H9 (cell line): ENCODE results near the gene SRPK2. TPM values are rescaled to one million over a fixed set of nuclear protein-coding genes. Genes with fewer than 3 reads are reported as not detected.
"Not testable (repeated sequence)": the region's sequence is repeated elsewhere in the genome, so short reads cannot be mapped to it uniquely, and the experiment has no call there.

Experiments
- DNase-seq: peaks from one replicate; pipeline ENCODE4 v3.0.0-alpha.2; 2017
- H2AFZ ChIP-seq: one replicate; pipeline ENCODE4 v1.6.1; 2013; ENCODE audit warnings: mild to moderate bottlenecking, low read length, control low read depth, moderate library complexity
- H2AK5ac ChIP-seq: 2 replicates; pipeline ENCODE4 v1.6.1; 2013; ENCODE audit warnings: low read length, control low read depth, mixed read lengths; ENCODE audit not compliant: insufficient read length
- H2BK120ac ChIP-seq: one replicate; pipeline ENCODE4 v1.6.1; 2013; ENCODE audit warnings: low read depth, mild to moderate bottlenecking, low read length, control low read depth, inconsistent platforms; ENCODE audit not compliant: poor library complexity, severe bottlenecking
- H2BK12ac ChIP-seq: 2 replicates; pipeline ENCODE4 v1.6.1; 2013; ENCODE audit warnings: low read length, control low read depth, mixed read lengths, low read depth; ENCODE audit not compliant: insufficient read length
- H2BK15ac ChIP-seq: 2 replicates; pipeline ENCODE4 v1.6.1; 2013; ENCODE audit warnings: low read depth, low read length, control low read depth
- H2BK20ac ChIP-seq: one replicate; pipeline ENCODE4 v1.6.1; 2013; ENCODE audit warnings: low read depth, mild to moderate bottlenecking, low read length, control low read depth, inconsistent platforms; ENCODE audit not compliant: poor library complexity, severe bottlenecking
- H2BK5ac ChIP-seq: 2 replicates; pipeline ENCODE4 v1.6.1; 2013; ENCODE audit warnings: low read length, control low read depth, mixed read lengths; ENCODE audit not compliant: insufficient read length
- H3K14ac ChIP-seq: 2 replicates; pipeline ENCODE4 v1.6.1; 2013; ENCODE audit warnings: low read length, control low read depth; ENCODE audit not compliant: insufficient read depth
- H3K18ac ChIP-seq: 2 replicates; pipeline ENCODE4 v1.6.1; 2013; ENCODE audit warnings: low read depth, mild to moderate bottlenecking, mixed read lengths, low read length, control low read depth; ENCODE audit not compliant: insufficient read length
- H3K23ac ChIP-seq: 2 replicates; pipeline ENCODE4 v1.6.1; 2013; ENCODE audit warnings: low read length, control low read depth, mixed read lengths, low read depth; ENCODE audit not compliant: insufficient read length
- H3K23me2 ChIP-seq: 2 replicates; pipeline ENCODE4 v1.6.1; 2013; ENCODE audit warnings: low read depth, mild to moderate bottlenecking, mixed read lengths, low read length, control low read depth; ENCODE audit not compliant: insufficient read length, poor library complexity, severe bottlenecking
- H3K27ac ChIP-seq: 2 replicates; pipeline ENCODE4 v1.5.1; 2013; ENCODE audit warnings: low read length, control low read depth, mixed read lengths, low read depth; ENCODE audit not compliant: insufficient read length
- H3K27me3 ChIP-seq: 2 replicates; pipeline ENCODE4 v1.6.1; 2013; ENCODE audit warnings: low read length, control low read depth, inconsistent platforms; ENCODE audit not compliant: insufficient read depth
- H3K4ac ChIP-seq: 2 replicates; pipeline ENCODE4 v1.6.1; 2013; ENCODE audit warnings: low read depth, mild to moderate bottlenecking, control low read depth, inconsistent platforms, low read length, moderate library complexity
- H3K4me1 ChIP-seq: 2 replicates; pipeline ENCODE4 v1.6.1; 2013; ENCODE audit warnings: low read length, control low read depth, inconsistent platforms; ENCODE audit not compliant: insufficient read depth
- H3K4me2 ChIP-seq: 2 replicates; pipeline ENCODE4 v1.6.1; 2013; ENCODE audit warnings: low read length, control low read depth, mixed read lengths; ENCODE audit not compliant: insufficient read length, insufficient read depth
- H3K56ac ChIP-seq: 2 replicates; pipeline ENCODE4 v1.6.1; 2013; ENCODE audit warnings: low read depth, mild to moderate bottlenecking, mixed read lengths, low read length, control low read depth; ENCODE audit not compliant: insufficient read length
- H3K79me1 ChIP-seq: 2 replicates; pipeline ENCODE4 v1.6.1; 2013; ENCODE audit warnings: low read depth, mild to moderate bottlenecking, moderate library complexity, low read length, control low read depth, inconsistent platforms; ENCODE audit not compliant: insufficient read depth, poor library complexity, severe bottlenecking
- H3K79me2 ChIP-seq: 2 replicates; pipeline ENCODE4 v1.6.1; 2013; ENCODE audit warnings: low read length, control low read depth, inconsistent platforms; ENCODE audit not compliant: insufficient read depth
- H3K9ac ChIP-seq: 2 replicates; pipeline ENCODE4 v1.6.1; 2013; ENCODE audit warnings: low read length, control low read depth, mixed read lengths; ENCODE audit not compliant: insufficient read length; ENCODE audit errors: extremely low read depth
- H3K9me3 ChIP-seq: one replicate; pipeline ENCODE4 v1.6.1; 2013; ENCODE audit warnings: low read depth, low read length, inconsistent platforms; ENCODE audit not compliant: control insufficient read depth
- H3T11ph ChIP-seq: one replicate; pipeline ENCODE4 v1.6.1; 2013; ENCODE audit warnings: mild to moderate bottlenecking, low read length, control low read depth, inconsistent platforms
- H4K20me1 ChIP-seq: one replicate; pipeline ENCODE4 v1.6.1; 2013; ENCODE audit not compliant: control insufficient read depth, insufficient read length, insufficient read depth
- H4K5ac ChIP-seq: 2 replicates; pipeline ENCODE4 v1.6.1; 2013; ENCODE audit warnings: low read depth, mild to moderate bottlenecking, mixed read lengths, low read length, control low read depth; ENCODE audit not compliant: insufficient read length
- H4K8ac ChIP-seq: replicated peaks from 2 replicates; pipeline ENCODE4 v1.6.1; 2013; ENCODE audit warnings: low read length, control low read depth, mixed read lengths, low read depth; ENCODE audit not compliant: insufficient read length
- H4K91ac ChIP-seq: 2 replicates; pipeline ENCODE4 v1.6.1; 2013; ENCODE audit warnings: low read depth, mild to moderate bottlenecking, moderate library complexity, mixed read lengths, low read length, control low read depth; ENCODE audit not compliant: insufficient read length
- H3K27ac Mint-ChIP-seq, 3 experiments: 2 replicates in 2 of 3; 3 replicates in 1 of 3; pipeline ENCODE4 v1.8.0; 2020 to 2021; ENCODE audit warnings: mixed read lengths in 3 of 3, mild to moderate bottlenecking in 1 of 3, moderate library complexity in 1 of 3
- H3K27me3 Mint-ChIP-seq: 2 replicates; pipeline ENCODE4 v1.8.0; 2021; ENCODE audit warnings: low read depth, mild to moderate bottlenecking, moderate library complexity, mixed read lengths
- H3K36me3 Mint-ChIP-seq, 3 experiments: 2 replicates in 2 of 3; 3 replicates in 1 of 3; pipeline ENCODE4 v1.8.0; 2020 to 2021; ENCODE audit warnings: low read depth in 3 of 3, mixed read lengths in 3 of 3; ENCODE audit not compliant: insufficient read depth in 1 of 3
- H3K4me1 Mint-ChIP-seq, 2 experiments: 2 replicates each; pipeline ENCODE4 v1.8.0; 2020; ENCODE audit warnings: mixed read lengths in 2 of 2
- H3K4me3 Mint-ChIP-seq, 2 experiments: 2 replicates in 1 of 2; 3 replicates in 1 of 2; pipeline ENCODE4 v1.8.0; 2020 to 2021; ENCODE audit warnings: mild to moderate bottlenecking in 2 of 2, mixed read lengths in 2 of 2, moderate library complexity in 1 of 2
- H3K9me3 Mint-ChIP-seq, 2 experiments: 2 replicates in 1 of 2; 3 replicates in 1 of 2; pipeline ENCODE4 v1.8.0; 2020; ENCODE audit warnings: mild to moderate bottlenecking in 2 of 2, mixed read lengths in 2 of 2, moderate library complexity in 1 of 2
- WGBS: extraction: QIAGEN DNeasy Blood & Tissue Kit; methylation state at CpG from one replicate; pipeline ENCODE4 v1.1.7; 2013; ENCODE audit warnings: missing lambda C conversion rate, low lambda C conversion rate, mixed read lengths; ENCODE audit not compliant: insufficient read length; ENCODE audit errors: extremely low coverage; 5-methylcytosine and 5-hydroxymethylcytosine counted together
- total RNA-seq: library from RNA; stranded (reverse); gene quantifications from 2 replicates; pipeline ENCODE4 v1.2.1, GENCODE V29; 2021
- TF ChIP-seq, protein P1 (sequence below): fragments of 200-600 bp; sonication (generic); conservative IDR thresholded peaks from 3 replicates; pipeline ENCODE4 v1.8.0; 2021; ENCODE audit warnings: antibody characterized with exemption, mild to moderate bottlenecking

The SRPK2 gene
- total RNA-seq, 1 experiment from 2014 or later: 41.1 TPM

- no peak overlapping the region for H2AK5ac ChIP-seq
- H3K27me3 Mint-ChIP-seq: no peaks in the 10 kb centered on the region
- H3K4me1 Mint-ChIP-seq: peaks cover 9 to 11% of the 10 kb centered on the region in 2 experiments
- H3K23ac ChIP-seq: no peak overlapping the region
- H4K20me1 ChIP-seq: no peaks in the 10 kb centered on the region
- H3K4ac ChIP-seq: no peak overlapping the region
- no peak overlapping the region for H3K14ac ChIP-seq
- peaks cover 6% of the 10 kb centered on the region; the same call in 1 of the 2 replicates for H3K79me2 ChIP-seq
- no peak overlapping the region for H3K9ac ChIP-seq
- no peak overlapping the region for H3K4me2 ChIP-seq
- no peak overlapping the region for H3K27ac ChIP-seq
- no peak overlapping the region for H2BK5ac ChIP-seq
- no peak overlapping the region for H3K4me3 Mint-ChIP-seq
- H3K56ac ChIP-seq: no peak overlapping the region
- H2BK120ac ChIP-seq: no peak overlapping the region
- no peak overlapping the region for H4K5ac ChIP-seq
- peaks cover 5% of the 10 kb centered on the region for H3K79me1 ChIP-seq
- no CpG with 5 or more reads among the region's 1 CpG for WGBS
- no peaks in the 10 kb centered on the region for H3K9me3 ChIP-seq
- H3K27me3 ChIP-seq: no peaks in the 10 kb centered on the region
- no peak overlapping the region for H3K18ac ChIP-seq
- no peak overlapping the region for H4K8ac ChIP-seq
- H2BK20ac ChIP-seq: no peak overlapping the region
- H3K4me1 ChIP-seq: 0 out of 2 replicates have a peak, but pooled peaks cover 2% of the 10 kb centered on the region
- H2BK12ac ChIP-seq: no peak overlapping the region
- no peaks in the 10 kb centered on the region for H3K23me2 ChIP-seq
- no peaks in the 10 kb centered on the region for H3K9me3 Mint-ChIP-seq
- no peak overlapping the region for H3T11ph ChIP-seq
- no peak overlapping the region for H2BK15ac ChIP-seq
- H4K91ac ChIP-seq: no peak overlapping the region
- H3K36me3 Mint-ChIP-seq: no peaks in the 10 kb centered on the region
- TF ChIP-seq, protein P1, sequence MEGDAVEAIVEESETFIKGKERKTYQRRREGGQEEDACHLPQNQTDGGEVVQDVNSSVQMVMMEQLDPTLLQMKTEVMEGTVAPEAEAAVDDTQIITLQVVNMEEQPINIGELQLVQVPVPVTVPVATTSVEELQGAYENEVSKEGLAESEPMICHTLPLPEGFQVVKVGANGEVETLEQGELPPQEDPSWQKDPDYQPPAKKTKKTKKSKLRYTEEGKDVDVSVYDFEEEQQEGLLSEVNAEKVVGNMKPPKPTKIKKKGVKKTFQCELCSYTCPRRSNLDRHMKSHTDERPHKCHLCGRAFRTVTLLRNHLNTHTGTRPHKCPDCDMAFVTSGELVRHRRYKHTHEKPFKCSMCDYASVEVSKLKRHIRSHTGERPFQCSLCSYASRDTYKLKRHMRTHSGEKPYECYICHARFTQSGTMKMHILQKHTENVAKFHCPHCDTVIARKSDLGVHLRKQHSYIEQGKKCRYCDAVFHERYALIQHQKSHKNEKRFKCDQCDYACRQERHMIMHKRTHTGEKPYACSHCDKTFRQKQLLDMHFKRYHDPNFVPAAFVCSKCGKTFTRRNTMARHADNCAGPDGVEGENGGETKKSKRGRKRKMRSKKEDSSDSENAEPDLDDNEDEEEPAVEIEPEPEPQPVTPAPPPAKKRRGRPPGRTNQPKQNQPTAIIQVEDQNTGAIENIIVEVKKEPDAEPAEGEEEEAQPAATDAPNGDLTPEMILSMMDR: peak; percentile 42
- no peak for DNase-seq
- no peak overlapping the region for H2AFZ ChIP-seq
- H3K27ac Mint-ChIP-seq: no peak overlapping the region
Measured at GRCh38 chr7:105336009-105336408, 52.7 kb downstream of the SRPK2 start.

- not testable (repeated sequence) for H2BK12ac ChIP-seq, H3K23ac ChIP-seq, H3K4me3 Mint-ChIP-seq, H4K5ac ChIP-seq, H3K9me3 ChIP-seq, H2BK5ac ChIP-seq, H3K4ac ChIP-seq, H4K8ac ChIP-seq, H3K36me3 Mint-ChIP-seq, H3K9me3 Mint-ChIP-seq, H3K18ac ChIP-seq, H3K23me2 ChIP-seq, H4K20me1 ChIP-seq, H3K9ac ChIP-seq, H2BK20ac ChIP-seq, H2AFZ ChIP-seq, H2BK120ac ChIP-seq, H3K14ac ChIP-seq, H3K27me3 Mint-ChIP-seq, H3K27me3 ChIP-seq, H3K4me2 ChIP-seq, H3T11ph ChIP-seq, H2BK15ac ChIP-seq, H2AK5ac ChIP-seq, DNase-seq, H4K91ac ChIP-seq, H3K27ac ChIP-seq, H3K79me2 ChIP-seq, H3K79me1 ChIP-seq, H3K56ac ChIP-seq, H3K4me1 ChIP-seq
- WGBS: no CpG with 5 or more reads among the region's 5 CpGs
- Mint-ChIP-seq H3K4me1 (peaks cover 9 to 11% of the 10 kb centered on the region in 2 experiments), H3K27ac (peak overlapping the region in 2 of 3 experiments; percentile 0; a peak in 3 of 7 replicates)
Measured at GRCh38 chr7:105332661-105333060, 56.1 kb downstream of the SRPK2 start.
